ENCODE measurements around the gene CHAF1A.

GRCh38 chr19:4391306-4391693 is 11.1 kb upstream of the CHAF1A start:
- TF ChIP-seq POLR2AphosphoS5 (IDR thresholded peaks at IDR 0.05) (no peak), EP300 (conservative IDR thresholded peaks at IDR 0.05; ENCODE audit: poor library complexity, severe bottlenecking) (no peak), RAD21 (conservative IDR thresholded peaks at IDR 0.05) (no peak)
